H1 (cell line): ENCODE results near the gene ITPKB. TPM values are rescaled to one million over a fixed set of nuclear protein-coding genes. Genes with fewer than 3 reads are reported as not detected.

Experiments used
- CHD7 ChIP-seq: fragments of 300-600 bp; sonication (generic); IDR thresholded peaks from 2 replicates; pipeline ENCODE4 v1.7.1; 2012; ENCODE audit warnings: low read length, moderate library complexity, mild to moderate bottlenecking, inconsistent platforms; ENCODE audit not compliant: insufficient replicate concordance
- MAFK ChIP-seq: IDR thresholded peaks from 2 replicates; pipeline ENCODE4 v1.6.1; 2012; ENCODE audit warnings: low read depth, mild to moderate bottlenecking, improper control_type of control experiment, low read length
- MAX ChIP-seq: IDR thresholded peaks from 2 replicates; pipeline ENCODE4 v1.6.1; 2012; ENCODE audit warnings: inconsistent platforms
- SIRT6 ChIP-seq: IDR thresholded peaks from one replicate; pipeline ENCODE4 v1.7.1; 2012; ENCODE audit warnings: low read length, inconsistent platforms
- SP1 ChIP-seq: IDR thresholded peaks from 2 replicates; pipeline ENCODE4 v1.6.1; 2011; ENCODE audit warnings: low read depth, low read length
- polyA plus RNA-seq, 7 experiments: library from polyadenylated mRNA; depleted of rRNA in 3 of 7; stranded (reverse) in 5 of 7; unstranded in 2 of 7; fragments of >200 nt in 5 of 7; fragments of 200-250 nt in 2 of 7; gene quantifications; 1 replicate in 5 of 7; 2 replicates in 1 of 7; 4 replicates in 1 of 7; pipeline versions ENCODE4 v1.2.1 to v1.2.3, GENCODE V29; 2011 to 2013; ENCODE audit warnings: missing spikeins in 2 of 7, mixed read lengths in 2 of 7
- total RNA-seq: library from RNA; stranded (reverse); fragmentation: NEBNext Ultra II Directional; extraction: Animal tissue kit (Norgen Biotek cat#: 25700); gene quantifications from 2 replicates; pipeline ENCODE4 v1.2.1, GENCODE V29; 2021

The ITPKB gene
- total and polyA plus RNA-seq, 2 of the 8 experiments (the other 6 are each of a cell fraction or from before 2014, with no cell fraction given): 1.7 to 4.8 TPM

GRCh38 chr1:226787071-226787470 is 48.0 kb upstream of the ITPKB start (continued):
- no peak for TF ChIP-seq CHD7
- no peak for TF ChIP-seq SIRT6
- no peak for TF ChIP-seq MAFK
- TF ChIP-seq SP1: no peak
- no peak for TF ChIP-seq MAX
